COLO829 (cell line): ENCODE results near the gene EDDM13.
"Not testable (repeated sequence)": the region's sequence is repeated elsewhere in the genome, so short reads cannot be mapped to it uniquely, and the experiment has no call there.

Source experiments
- DNase-seq: peaks from one replicate; pipeline ENCODE4 v3.0.0; 2012; ENCODE audit warnings: low spot score

The EDDM13 gene

DNA sequence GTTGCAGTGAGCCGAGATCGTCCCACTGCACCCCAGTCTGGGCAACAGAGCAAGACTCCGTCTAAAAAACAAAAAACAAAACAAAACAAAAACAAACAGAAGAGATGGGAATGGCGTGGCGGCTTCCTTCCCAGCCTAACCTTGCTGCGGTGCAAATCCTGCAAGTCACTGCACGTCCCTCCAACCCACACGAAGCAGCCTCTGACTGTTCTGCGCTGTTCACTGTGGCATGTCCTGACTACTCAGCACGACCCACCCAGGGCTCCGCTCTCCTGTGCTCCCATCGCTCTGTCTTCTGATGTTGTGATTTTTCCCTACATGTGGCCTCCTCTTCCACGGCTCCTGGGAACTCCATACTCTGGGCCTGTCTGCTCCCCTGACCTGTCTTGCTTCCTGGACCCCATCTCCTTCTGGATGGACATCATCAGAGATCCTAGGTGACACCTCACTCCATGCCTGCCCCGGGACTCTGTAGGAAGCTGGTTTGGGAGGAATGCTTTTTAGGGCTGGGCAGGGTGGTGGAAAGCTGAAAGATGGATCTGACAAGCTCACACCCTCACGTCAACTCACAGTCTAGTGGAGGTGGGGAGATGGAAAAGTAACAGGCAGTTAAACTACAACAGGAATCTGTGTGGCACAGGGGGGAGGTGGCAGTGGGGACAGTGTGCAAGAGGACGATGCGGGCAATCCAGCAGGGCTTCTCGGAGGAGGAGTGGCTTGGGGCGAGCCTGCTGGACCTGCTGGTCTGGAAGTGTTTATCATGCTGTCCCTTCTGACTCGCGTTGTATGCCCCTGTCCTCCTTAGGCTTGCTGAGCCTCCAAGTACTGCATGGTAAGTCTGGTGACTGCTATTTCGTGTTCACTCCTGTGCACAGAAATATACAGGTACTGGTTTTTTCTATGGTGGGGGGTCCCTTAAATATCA is 23.2 kb downstream of the EDDM13 start:
- DNase-seq, result no peak

DNA sequence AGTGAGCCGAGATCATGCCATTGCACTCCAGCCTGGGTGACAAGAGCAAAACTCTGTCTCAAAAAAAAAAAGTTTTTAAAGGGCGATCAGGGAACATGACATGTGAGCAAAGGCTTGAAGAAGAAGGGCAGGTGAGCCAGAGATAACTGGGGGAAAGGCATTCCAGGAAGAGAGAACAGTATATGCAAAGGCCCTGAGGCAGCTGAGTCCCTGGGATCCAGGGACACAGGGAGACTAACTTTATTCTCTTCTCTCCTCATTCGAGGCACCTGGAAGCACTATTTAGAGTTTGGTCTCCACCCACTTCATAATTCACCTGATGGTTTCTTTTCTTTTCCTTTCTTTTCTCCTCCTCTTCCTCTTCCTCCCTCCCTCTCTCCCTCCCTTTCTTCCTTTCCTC is 24.5 kb downstream of the EDDM13 start:
- DNase-seq, result no peak

DNA sequence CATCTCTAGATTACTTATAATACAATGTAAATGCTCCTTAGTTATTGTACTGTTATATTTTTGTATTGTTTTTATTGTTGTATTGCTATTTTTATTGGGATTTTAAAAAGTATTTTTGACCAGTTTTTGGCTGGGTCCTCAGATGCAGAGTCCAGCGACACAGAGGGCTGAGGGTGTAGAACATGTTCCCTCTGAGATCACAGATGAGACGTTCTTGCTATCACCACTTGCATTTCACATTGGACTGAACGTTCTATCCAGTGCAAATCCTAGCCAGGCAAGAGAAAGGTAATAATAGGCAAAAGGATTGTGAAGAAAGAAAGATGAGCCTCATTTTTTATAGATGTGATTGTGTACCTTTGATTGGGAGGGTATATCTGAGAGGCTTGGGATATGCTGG is 27.1 kb downstream of the EDDM13 start:
- no peak for DNase-seq

DNA sequence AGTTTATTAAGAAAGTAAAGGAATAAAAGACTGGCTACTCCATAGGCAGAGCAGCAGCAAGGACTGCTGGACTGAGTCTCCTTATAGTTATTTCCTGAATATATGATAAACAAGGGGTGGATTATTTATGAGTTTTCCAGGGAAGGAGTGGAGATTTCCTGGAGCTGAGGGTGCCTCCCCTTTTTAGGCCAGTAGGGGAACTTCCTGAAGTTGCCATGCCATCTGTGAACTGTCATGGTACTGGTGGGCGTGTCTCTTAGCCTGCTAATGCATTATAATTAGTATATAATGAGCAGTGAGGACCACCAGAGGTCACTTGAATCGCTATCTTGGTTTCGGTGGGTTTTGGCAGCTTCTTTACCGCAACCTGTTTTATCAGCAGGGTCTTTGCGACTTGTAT is 28.6 kb downstream of the EDDM13 start:
- no peak for DNase-seq

DNA sequence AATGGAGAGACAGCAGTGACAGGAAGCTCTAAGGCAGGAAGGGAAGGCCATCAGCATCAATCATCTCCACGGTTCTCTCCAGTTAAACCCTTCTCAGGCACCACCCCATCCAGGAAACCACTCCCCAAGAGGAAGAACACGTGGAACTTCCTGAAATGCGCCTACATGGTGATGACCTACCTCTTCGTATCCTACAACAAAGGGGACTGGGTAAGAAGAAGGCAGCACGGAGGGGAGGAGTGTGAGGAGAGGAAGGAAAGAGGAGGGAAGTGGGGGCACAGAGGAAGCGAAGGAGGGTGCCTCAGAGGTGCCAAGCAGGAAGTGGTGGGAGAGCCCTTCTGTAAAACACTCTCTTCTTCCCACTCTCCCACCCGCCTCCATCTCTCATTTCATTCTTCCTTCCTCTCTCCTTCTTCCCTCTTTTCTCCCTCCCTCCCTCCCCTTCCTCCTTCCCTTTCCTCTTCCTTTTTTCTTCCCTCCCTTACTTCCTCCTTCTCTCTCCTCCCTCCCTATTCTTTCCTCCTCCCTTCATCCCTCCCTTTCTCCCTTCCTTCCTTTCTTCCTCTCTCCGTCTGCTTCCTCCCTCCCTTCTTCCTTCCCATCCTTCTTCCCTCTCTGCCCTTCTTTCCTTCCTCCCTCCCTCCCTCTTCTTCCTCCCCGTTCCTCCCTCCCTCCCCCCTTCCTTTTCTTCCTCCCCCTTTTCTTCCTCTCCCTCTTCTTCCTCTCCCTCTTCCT is 29.5 kb downstream of the EDDM13 start:
- DNase-seq, result no peak

DNA sequence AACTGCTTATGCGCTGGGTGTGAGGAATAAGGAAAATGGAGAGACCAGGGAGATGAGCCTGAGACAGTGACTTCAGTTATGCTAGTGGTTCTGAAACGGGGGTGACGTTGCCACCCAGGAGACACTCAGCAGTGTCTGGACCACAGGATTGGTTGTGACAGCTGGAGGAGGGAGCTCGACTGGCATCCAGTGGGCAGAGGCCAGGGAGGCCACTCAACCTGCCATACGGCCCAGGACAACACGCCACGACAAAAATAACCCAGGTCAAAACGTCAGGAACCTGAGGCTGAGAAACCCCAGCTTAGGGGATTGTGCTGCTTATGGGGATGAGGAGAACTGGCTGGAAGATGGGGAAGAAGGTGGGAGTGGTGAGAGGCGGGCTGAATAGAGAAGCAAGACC is 31.7 kb downstream of the EDDM13 start:
- DNase-seq, result no peak

DNA sequence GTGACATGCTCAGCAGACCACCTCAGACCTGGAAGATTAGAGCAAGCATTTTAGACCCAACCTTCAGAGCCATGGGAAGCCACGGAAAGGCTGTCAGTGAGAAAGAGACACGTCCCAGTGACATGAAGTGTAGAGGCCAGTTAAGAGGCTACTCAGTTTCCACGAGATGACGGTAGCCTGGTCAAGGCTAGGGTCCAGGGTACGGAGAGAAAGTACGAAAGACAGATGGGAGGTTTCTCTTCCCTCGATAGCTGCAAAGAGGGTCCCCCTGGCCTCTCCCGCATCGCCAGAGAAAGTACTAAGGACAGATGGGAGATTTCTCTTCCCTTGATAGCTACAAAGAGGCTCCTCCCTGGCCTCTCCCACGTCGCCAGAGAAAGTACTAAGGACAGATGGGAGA is 33.5 kb downstream of the EDDM13 start:
- no peak for DNase-seq

DNA sequence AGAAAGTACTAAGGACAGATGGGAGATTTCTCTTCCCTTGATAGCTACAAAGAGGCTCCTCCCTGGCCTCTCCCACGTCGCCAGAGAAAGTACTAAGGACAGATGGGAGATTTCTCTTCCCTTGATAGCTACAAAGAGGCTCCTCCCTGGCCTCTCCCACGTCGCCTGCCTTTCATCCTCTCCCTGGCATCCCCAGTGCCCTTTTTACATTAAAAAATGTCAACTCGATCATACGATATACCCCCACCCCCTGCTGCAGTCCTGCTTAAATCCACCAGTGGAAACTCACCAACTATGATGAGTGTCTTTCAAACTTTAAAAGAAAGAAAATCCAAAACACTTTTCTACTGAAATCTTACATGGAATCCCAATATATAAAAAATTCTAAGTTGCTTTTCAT is 34.5 kb downstream of the EDDM13 start:
- DNase-seq, result not testable (repeated sequence)

DNA sequence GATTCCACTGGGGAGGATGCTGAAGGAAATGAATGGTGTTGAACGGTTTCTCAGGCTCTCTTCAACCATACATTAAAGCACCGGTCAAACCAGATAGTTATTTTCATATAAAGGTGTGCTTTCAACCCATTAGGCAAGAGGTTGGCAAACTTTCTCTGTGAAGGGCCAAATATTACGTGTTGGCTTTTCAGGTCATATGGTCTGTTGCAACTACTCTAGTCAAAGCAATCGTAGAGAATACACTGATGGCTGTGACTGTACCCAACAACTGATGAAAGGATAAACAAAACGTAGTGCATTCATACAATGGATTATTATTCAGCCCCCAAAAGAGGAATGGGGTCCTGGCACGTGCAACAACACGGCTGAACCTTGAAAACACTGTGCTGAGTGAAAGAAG is 36.2 kb downstream of the EDDM13 start:
- DNase-seq, result no peak

DNA sequence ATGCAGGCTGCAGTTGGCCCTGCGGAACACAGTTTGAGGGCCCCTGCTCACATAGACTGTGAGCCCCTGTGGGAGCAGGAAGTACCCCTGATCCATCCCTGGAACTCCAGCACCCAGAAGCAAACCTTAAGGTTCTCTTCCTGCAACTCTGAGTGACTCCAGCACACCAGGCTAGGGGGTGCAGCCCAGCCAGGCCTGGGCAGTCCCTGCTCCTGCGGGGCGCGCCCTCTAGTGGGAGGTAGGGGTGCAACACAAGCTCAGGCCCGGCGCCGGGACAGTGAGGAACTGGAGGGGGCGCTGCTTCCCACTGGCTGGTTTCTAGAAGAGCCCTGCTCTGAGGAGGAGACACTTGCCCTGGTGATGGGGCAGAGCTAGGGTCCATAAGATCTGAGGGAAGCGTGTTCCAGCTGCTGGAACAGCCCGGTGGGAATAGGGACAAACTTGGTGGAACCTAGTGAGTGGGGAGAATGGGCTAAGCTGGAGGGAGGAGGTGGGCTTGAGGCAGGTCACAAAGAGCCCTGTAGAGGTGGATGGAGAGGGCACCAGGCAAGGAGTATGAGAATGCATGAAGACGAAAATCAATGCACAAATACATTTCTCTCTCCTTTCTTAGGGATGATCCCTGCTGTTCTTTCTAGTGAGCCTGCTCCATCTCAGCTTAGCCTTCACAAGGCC is 37.1 kb downstream of the EDDM13 start:
- DNase-seq, result no peak

DNA sequence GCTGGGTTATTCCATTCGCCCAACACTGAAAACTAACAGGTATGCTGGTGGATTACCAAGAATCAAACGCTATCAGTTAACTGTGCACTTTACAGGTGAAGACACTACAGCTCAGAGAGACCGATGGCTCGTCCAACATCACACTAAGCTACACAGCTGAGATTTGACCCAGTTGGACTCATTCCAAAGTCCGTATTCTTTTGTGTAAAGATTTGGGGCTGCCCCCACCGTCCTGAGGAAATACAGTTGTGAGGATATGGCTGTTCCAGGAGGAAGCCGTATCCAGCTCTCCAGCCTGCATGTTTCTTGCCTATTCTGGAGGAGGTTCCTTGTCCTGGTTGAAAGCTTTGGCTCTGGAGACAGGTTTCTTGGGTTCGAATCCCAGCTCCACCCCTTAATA is 37.9 kb downstream of the EDDM13 start:
- no peak for DNase-seq

DNA sequence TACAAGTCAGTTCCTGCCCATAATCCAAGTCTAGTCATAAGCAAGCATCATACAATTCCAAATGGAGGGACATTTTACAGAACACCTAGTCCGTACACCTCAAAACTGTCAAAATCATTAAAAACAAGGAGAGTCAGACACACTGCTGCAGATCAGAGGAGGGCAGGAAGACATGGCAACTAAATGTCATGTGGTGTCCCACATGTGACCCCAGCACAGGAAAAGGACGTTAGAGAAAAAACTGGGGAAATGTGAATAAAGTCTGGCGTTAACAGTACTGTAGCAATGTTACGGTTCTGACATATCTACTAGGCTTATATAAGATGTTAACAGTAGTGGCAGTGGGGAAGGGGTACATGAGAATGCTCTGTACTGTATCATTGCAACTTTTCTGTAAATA is 39.8 kb downstream of the EDDM13 start:
- no peak for DNase-seq

DNA sequence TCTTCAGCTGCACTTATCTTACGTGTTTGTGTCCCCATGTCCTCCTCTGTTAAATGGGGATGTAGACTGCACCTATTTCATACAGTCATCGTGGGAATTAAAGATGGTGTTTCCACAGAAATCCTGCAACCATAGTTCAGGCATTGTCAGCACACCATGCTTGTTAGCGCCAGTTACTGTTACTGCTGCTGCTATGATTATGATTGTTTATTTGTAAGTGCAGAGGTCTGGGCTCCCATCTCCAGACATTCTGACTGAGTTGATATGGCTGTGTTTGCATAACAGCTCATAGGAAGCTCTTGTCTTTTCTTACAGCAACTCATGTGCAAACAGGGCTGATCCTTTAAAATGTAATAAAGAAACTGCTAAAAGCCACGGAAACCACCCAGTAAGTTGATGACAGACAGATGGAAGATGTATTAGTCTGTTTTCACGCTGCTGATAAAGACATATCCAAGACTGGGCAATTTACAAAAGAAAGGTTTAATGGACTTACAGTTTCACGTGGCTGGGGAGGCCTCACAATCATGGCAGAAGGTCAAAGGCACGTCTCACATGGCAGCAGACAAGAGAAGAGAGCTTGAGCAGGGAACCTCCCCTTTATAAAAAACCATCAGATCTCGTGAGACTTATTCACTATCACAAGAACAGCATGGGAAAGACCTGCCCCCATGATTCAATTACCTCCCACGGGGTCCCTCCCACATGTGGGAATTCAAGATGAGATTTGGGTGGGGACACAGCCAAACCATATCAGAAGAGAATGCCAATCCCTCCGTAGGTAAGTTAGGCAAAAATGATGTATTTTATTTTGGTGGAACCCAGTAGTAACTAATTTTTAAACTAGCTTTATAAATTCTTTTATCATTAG is 40.5 kb downstream of the EDDM13 start:
- no peak for DNase-seq

DNA sequence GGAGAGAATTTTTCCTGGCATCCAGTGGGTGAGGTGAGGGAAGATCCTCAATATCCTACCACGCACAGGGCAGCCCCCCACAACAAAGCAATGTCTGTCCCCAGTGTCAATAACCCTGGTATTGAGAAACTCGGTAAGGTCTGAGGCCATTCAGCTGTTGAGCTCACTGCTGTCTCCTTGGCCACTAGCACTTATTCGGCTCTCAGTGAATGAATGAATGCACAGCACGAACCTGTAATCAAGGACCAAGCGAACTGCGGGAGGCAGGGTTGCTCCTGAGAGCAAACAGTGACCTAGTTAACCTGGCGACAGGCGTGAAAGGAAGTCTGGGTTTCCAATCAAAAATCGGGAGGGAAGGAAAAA is 41.5 kb downstream of the EDDM13 start:
- DNase-seq, result no peak

DNA sequence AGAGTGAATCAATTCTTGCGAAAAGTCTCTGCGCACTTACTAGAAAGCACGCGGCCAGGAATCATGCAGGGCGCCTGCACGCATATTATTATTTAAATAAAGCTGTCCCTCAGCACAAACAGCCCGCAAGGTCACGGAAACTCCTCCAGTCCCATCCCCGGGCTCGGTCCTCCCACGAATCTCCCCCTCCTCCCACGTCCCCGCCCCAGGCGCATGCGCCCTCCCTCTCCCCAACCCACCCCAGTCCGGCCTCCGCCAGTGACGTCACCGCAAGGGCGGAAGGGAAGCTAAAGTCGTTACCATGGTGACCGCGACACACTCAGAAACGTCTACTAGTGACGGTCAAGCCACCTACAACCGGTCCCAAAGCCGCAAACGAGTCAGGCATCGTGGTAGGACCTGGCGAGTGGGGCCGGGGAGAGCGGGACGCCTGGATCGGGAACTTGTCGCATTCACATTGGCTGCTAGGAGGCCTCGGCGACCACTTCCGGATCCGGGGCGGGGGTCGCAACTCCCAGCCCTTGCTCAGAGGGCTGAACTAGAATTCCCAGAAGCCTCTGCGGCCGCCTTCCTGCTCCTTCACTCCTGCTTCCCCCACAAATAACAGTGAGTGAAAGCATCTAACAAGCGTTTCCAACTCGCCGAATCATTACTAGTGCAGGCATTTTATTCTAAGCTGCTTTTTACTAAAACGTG is 42.0 kb downstream of the EDDM13 start, which contains the start of gene ZSCAN5A:
ZSCAN5A (minus strand) TSS at position 459 of the 696 bp plus-strand sequence. CDS start 89,793 bp downstream, outside the sequence.
- DNase-seq, result peak; percentile 99

DNA sequence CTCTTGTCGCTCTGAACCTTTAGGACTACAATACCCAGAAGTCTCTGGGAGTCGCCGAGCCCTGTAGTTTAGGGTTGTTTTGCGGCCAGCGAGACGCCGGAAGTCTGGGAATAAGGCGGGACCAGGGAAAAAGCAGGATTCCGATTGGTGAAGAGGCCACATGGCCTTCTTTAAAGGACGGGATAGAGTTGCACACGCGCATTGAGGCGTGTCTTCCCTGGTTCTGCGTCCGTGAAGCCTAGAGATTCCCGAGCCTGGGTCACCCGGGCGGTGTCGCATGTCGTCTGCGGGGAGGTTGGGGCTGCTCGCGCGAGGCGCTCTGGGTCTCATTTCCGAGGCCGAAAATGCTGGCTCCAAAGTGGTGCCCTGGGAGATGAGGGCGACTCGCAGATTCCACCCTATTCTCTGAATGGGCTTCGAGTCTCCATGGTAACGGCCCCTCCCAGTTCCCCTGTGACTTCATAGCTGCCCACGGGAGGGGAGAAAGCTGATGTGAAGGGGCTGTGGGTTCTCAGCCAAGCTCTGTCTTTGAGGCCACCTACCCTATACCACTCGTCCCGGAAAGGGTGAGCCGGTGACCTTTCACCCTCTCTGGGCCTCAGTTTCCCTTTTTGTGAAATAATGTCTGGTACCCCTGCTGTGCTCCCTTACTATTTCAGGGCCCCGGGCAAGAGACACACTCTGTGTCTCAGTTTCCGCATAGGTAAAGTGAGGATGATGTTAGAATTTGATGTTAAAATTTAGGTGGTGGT is 42.7 kb downstream of the EDDM13 start:
- DNase-seq, result peak; percentile 98

DNA sequence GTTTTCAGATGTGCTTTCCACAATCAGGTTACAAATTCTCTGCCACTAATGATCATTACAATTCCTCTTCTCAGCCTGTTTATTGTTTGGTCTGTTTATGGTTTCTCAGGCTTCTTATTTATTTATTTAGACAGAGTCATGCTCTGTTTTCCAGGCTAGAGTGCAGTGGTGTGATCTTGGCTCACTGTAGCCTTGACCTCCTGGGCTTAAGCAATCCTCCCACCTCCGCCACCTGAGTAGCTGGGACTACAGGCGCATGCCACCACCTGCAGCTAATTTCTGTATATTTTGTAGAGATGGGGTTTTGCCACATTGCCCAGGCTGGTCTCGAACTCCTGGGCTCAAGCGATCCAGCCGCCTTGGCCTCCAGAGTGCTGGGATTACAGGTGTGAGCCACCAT is 44.2 kb downstream of the EDDM13 start:
- no peak for DNase-seq

DNA sequence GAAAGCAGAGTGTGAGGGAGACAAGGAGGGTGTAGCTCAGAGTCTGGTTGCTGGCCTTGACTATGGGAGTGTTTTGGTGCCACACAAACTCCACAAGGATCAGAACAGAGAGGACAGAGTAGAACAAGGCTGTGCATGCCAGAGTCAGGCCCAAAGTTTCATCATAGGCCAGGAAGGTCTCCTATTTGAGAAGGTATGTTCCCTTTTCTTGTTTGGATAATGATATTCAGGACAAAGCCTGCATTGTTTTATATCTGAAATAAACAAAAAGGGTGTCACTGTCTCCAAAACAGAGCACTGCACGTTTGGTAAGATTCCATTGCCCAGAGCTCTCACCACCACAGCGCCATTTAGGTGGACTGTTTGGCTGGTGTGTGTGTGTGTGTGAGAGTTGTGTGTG is 45.2 kb downstream of the EDDM13 start:
- no peak for DNase-seq

DNA sequence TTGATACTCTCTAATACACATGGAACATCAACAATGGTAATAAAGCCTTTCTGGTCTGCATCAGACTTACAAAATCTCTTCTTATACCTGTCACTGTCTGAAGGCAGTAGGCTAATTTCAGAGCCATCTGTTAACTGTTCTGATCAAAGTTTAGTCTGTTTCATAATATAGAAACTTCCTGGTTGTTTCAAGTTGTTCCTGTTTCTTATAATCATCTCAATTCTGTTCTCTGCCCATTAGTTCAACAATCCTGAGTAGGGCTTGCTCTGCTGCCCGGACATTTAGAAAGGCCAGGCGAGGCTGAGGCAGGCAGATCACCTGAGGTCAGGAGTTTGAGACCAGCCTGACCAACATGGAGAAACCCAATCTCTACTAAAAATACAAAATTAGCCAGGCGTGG is 47.4 kb downstream of the EDDM13 start:
- no peak for DNase-seq

DNA sequence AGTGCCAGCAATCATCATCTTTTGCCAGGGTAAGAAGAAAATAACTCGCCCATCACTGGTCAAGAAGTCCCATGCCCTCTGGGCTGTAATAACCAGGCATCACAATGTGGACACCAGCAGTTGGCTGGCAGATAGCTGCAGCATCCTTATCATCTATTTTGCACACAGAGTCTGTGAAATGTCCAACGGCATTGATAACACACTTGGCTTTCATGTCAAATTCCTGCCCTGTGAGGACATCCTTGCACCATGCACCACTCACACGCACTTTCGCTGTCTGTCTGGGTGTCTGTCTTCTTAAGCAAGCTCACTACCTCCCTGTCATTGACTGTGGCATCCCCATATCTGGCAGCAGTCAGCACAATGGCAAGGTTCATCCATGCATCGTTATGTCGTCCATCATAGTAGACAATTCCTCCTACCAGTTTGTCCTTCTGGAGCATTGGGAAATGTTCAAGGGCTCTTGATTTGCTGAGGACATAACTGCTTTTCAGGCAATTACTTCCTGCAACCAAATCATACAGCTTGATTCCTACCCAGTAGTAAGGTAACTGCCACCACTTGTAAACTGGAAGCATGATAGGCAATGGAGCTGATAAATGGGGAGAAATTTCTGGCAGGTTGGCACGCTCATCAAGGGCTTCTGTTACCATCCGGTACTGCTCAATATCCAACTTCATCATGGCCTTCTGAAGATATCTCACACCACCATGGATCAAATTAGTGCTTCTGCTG is 48.9 kb downstream of the EDDM13 start:
- no peak for DNase-seq
